Activated CD8-positive, alpha-beta memory T cell treated with anti-CD3 and anti-CD28 coated beads for 4 hours (primary cell): ENCODE measurements around the gene CYP24A1.

ENCODE experiments used
- DNase-seq, 2 donors: peaks; one replicate each; pipeline ENCODE4 v3.0.0-alpha.2; 2020; ENCODE audit warnings: low read depth in 2 of 2

The CYP24A1 gene

DNA sequence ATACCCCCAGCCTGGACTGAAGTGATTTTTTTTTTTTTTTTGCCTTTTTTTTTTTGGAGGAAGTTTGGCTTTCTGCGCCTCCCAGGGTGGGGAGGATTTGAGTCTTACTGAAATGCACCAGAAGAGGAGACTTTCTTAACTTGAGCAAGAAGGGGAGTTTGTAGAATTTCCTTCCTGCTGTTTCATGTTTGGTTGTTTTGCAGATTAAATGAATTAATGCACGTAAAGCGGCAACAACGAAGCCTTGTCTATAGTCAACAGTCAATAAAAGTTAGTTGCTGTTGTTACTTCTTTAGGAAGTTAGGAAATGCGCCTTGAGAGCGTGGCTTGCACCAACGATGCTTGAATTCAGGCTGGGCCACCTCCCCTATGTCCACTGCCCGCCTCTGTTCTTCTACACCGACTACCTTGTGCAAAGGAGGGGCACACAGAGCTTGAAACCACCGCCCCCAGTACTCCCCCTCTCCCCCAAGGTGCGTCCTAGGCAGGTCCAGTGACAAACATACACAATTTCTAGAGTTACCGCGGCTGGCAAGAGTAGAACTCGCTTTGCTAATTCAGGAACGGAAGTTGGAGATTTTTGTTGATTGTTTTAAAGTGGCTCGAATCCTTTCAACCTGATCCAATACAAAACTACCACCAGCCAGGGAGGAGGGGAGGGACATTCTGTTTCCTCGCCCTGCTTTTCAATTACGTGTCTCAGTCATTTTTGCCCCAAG lies 830 bp upstream of the CYP24A1 start:
- no peak for DNase-seq

DNA sequence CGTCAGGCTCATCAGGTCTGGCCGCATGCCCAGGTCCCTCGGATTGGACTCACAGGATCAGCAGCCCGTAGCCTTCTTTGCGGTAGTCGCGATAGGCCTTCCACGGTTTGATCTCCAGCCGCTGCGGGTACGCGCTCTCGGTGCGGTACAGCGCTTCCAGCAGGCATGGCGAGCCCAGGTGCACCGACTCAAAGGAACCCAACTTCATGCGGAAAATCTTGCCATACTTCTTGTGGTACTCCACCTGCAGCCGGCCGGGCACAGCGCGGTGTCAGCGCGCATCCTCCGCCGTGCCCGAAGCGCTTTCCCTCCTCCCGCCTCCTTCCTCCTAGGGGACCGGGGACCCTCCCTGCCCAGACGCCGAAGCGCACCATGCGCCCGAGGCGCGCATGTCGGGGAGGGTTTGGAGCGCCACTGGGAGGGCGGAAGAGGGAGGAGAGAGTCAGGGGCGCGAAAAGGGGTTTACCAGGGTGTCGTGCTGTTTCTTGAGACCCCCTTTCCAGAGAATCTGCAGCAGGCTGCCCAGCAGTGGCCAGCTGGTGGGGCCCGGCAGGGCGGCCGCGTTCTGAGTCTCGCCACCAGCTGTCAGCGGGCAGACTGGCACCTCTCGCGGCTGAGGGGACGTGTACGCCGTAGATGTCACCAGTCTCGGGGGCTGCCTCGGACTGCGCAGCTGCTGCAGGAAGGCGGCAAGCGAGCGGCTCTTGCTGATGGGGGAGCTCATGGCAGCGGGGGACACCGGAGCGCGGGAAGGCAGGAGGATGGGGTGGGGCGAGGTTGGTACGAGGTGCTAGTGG lies 732 bp downstream of the CYP24A1 start:
- DNase-seq = no peak

DNA sequence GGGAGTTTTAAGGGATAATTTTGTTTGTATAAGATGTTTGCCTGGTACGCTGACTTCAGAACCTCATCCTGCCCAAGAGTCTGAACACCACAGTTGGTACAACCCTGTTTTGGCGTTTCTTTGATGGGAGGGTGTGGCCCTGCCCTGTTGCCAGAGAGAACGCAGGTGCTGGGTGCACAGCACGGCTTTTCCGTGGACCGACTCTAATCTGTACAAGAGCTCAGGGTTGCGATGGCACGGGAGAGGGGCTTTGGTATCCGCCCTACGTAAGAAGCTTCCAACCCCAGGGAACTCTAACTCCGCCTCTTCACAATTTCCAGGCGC lies 1.3 kb downstream of the CYP24A1 start:
- DNase-seq = no peak

DNA sequence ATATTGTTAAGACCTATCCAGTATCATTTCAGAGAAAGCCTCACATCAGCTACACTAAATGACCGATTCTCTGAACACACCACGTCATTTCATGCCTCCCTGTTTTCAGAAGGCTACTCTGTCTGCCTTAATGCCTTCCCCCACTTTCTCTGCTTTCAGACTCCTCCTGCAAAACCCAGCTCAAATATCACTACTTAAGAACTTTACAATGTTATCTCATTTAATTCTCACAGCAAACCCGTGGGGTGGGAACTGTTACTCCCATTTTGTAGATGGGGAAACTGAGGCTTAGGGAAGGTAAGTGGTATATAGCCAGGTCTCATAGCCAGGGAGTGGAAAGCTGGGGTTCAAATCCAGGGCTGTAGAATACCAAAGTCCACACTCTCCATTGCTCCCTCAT lies 2.8 kb downstream of the CYP24A1 start:
- no peak for DNase-seq

DNA sequence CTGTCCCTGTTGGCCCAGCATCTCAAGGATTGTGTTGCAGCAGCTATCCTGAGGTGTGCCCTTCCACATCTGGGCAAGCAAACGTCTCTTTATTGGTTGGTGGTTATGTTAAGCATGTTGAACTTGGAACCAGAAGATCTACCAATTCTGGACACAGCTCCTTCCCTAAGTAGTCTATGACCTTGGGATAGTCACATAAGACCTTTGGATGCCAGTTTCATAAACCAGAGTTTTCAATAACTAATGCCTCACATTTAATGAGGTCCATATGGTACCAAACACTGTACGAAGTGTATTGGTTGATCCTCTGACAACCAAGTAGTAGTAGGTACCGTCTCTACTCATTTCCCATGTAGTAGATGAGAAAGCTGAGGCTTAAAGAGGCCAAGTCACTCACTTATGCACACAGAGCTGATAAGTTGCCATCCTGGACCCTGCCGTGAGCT lies 3.7 kb downstream of the CYP24A1 start:
- DNase-seq = no peak

DNA sequence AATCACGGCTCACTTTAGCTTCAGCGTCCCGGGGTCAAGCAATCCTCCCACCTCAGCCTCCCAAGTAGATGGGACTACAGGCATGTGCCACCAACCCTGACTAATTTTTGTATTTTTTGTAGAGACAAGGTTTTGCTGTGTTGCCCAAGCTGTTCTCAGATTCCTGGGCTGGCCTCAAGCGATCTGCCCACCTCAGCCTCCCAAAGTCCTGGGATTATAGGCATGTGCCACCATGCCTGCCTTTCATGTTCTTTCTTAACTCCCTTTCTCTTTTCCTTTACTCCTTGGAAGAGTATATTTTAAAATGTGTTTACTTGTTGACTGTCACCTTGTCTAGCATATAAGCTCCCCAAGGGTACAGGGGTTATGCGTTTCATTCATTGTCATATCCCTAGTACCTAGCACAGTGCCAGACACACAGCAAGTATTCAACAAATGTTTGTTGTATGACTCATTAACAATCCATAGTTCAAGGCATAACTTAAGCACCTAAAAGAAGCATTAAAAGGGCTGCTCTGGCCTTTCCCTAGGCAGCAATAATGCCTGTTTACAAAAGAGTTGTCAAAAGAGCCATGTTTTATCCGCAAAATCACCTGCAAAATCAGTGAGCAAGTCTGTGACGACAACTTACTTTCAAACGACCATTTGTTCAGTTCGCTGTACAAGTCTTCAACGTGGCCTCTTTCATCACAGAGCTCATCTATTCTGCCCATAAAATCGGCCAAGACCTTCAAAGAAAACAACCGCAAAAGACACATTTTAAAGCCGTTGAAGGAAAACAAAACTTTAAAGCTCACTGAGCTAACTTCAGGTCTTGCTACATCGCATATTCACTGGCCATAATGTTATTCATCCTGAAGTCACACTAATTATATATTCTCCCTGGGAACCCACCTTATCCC lies 4.6 kb downstream of the CYP24A1 start:
- DNase-seq = no peak

DNA sequence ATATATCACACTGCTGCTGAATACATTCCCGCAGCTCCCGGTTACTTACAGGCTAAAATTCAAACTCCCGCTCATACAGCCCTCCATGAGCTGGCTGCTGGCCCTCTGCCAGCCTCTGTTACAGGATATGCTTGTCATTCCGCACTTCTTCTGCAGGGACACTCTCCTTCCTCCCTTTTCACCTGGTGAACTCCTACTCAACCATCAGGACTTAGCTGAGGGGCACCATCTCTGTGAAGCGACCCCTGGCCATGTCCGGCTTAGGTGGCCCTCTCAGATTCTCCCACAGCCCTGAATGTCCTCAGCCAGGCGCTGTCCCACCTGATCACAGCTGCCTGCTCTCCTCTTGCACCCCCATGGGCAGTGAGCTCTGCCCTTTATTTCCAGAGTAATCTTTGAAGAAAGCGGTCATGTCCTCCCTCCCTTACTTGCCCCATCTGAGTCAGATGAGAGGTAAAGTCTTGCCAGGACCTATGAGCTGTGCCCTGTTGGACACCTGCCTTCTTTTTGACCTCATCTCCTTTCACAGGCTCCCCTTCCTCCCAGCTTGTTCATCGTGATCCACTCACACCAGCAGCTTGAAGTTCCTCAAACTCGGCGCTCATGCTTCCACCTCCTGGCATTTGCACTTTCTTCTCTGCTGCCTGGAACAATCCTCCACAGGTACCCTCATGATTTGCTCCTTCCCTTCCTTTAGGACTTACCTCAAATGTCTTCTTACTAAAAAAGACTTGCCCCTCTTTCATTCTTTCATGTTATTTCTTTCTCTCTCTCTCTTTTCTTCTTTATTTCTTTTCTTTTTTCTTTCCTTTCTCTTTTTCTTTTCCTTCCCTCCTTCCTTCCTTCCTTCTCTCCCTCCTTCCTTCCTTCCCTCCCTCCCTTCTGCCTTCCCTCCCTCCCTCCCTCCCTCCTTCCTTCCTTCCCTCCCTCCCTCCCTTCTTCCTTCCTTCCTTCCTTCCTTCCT lies 5.6 kb downstream of the CYP24A1 start:
- no peak for DNase-seq

DNA sequence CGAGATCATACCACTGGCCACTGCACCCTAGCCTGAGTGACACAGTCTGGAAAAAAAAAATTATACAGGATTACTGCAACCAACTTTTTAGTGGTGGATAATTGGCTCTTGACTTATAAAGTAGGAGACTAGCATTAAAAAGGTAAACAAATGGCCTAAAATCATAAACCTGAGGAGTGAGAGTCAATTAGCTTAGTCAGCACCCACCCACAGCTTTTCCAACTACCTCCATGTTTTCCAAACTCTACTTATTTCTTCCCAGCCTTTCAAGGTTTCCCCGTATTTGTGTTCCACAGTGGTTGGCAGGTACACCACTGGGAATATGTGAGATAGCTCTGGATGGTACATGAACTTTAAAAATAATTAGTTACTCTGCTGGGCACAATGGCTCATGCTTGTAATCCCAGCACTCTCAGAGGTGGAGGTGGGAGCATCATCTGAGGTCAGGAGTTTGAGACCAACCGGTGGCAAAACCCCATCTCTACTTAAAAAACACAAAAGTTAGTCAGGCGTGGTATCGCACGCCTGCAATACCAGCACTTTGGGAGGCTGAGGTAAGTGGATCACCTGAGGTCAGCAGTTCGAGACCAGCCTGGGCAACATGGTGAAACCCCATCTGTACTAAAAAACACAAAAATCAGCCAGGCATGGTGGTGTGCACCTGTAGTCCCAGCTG lies 6.7 kb downstream of the CYP24A1 start:
- no peak for DNase-seq

DNA sequence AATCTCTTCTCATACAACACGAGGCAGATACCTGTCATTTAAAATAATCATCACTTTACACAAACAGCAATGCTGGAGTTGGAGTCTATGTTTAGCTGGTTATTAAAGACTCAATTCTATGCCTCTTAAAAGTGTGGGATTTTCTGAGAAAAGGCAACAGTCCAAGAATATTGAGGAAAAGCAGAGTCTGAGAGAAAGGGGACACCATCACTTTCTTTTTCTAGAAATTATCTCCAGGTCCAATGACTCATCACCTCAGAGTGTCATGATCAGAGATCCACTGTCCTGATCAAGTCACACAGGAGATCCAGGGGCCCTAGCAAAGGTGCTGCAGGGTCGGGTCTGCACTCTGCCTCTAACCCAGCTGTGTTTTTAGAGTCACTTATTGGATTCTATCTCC lies 8.0 kb downstream of the CYP24A1 start:
- DNase-seq = no peak

DNA sequence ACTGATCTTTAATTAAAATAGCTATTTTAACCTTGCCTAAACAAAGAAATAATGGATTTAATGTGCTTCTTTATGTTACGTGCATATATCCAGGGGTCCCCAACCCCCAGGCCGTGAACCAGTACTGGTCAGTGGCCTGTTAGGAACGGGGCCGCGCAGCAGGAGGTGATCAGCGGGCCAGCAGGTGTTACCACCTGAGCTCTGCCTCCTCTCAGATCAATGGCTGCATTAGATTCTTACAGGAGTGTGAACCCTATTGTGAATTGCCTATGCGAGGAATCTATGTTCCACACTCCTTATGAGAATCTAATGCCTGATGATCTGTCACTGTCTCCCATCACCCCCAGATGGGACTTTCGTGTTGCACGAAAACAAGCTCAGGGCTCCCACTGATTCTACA lies 8.8 kb downstream of the CYP24A1 start:
- no peak for DNase-seq

DNA sequence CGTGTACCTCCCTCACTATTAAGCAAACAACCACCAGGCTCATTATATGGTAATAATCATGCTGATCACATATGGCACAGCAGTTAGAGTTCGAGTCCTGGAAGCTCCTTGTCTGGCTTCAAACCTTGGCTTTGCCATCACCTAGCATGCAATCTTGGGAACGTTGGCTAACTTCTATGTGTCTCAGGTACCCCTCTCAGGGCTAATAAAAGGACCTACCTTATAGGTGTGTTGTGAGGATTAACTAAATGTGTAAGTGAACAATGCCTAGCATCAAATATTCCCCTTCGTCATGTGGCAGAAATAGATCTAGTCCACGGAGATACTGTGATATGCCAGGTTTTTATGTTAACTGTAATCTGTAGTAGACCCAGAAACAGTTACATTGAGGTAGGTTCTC lies 10.4 kb downstream of the CYP24A1 start:
- DNase-seq = no peak

DNA sequence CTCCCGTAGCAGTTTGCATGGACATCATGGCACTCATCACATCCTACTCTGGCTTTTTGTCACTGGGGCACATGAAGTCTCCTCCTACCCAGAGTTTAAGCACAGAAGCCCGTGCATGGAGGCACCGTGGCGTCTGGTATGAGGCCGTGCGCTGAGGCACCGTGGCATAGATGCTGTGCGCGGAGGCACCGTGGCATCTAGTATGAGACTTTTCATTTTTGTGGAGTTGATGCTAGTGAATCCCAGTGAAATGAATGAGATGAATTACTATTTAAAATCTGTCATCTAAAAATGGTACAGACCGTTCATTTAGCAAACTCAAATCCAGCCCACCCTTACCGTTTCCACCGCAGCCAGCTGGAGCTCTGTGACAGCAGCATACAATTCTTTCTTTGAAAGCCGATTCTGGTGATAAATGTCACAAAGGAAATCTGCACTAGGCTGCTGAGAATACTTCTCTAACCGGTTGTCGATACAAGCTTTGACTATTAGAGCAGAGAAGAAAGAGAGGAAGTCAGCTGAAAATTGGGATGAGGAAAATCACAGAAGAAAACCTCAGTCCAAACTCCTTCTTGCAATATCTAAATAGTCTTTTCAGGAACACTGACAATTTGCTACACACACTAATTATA lies 11.3 kb downstream of the CYP24A1 start:
- no peak for DNase-seq

DNA sequence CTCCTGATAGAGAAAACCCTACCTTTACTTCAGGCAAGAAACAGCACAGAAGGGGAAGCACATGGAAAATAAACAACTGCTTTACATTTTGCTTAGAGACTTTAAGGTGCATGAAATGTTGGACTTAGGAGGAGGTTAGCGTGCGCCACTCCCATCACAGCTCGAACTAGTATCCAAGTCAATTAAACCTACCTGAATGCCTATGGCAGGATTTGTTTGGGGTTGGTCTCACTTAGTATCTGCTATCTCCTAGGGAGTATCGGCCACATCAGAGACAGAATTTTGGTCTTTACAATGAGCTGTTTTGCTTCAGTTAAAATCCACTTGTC lies 12.0 kb downstream of the CYP24A1 start:
- DNase-seq = no peak

DNA sequence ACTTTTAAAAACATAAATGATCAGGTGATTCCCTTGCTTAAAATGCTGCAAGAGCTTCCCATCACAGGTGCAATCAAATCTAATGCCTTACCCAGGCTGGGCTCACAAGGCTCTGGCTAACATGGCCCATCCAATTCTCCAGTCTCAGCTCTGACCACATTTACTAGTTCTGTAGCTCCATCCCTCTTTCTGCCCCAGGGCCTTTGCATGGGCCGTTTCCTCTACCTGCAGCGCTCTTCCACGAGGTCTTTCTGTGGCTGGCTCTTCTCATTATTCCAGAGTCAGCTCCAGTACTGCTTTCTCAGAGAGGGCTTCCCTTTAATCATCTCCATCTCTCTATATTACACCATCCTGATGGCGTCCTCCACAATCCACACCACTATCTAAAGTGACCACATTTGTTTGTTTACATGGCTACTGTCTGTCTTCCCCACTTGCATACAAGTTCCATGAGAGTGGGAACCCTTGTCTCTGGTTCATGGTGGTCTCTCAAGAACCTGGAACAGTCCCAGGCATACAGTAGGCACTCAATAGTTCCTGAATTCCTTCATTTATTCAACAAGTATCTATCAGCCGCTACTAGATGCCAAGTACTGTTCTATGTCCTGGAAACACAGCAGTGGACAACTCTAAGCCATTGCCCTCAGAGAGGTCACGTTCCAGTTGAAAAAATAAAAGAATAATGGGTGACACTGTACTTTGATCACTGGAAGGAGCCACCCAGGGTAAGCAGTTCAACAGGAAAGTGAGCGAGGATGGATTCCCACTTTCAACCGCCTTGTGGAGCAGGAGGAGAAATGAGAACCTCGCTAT lies 12.6 kb downstream of the CYP24A1 start:
- no peak for DNase-seq

DNA sequence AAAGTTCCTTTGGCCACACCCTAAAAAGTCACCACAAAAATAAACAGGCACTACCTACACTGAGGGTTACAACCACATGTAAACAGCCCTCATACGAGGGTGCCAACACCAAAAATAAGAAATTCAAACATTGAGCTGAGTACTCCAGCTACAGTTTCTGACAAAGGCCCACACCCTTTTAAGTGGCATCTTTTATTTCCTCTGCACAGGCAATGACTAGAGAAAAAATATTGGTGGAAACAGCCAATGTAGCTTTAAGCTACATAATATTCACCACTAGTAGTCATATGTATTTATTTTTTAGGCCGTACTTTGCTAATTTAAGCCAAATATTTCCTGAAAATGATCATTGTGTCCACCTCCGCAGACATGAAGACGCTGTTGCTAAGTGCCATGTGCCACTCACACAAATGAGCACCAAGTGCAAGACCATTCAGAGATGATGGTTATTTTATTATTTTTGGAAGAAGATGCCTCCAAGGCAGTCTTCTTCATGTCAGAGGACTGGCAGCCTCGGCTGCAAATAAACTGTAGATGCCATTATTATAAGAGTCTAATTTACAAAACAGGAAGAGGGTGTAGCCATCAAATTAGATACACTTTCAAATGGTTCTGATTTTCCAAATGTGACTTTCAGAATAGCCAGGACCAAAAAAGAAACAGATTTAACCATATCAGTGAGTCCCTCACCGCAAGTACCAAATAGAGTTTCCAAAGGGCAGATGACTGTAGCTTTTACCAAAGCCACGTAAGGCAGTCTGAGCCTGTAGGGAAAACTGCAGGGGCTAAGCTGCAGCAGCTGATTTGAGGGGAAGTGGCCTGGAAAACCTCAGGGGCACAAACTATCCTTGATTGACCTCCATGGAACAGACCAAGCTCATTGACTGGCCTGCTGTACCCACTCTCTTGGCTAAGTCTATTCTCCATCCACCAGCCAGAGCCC lies 13.4 kb downstream of the CYP24A1 start:
- no peak for DNase-seq

DNA sequence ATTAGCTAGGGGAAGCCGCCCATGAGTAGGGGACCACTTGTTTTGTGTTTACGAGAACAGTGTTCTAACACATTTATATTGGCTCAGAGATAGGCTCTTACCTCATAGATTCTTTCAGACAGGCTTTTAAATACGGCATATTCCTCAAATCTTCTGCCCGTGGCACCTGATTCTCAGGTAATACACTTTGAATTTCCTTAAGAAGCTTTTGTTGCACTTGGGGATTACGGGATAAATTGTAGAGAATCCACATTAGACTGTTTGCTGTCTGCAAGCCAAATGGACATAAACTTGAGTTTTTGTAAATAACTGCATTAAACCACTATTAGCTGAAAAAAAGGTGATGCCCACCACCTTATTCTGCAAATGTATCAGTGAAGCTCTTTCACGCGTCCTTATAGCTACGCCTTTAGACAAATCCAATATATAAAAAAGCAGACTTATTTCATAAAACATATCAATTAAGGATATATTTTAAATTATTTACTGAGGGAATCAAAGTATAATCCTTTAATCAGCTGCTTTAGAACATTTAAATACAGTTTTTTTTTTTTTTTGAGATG lies 14.8 kb downstream of the CYP24A1 start:
- no peak for DNase-seq

DNA sequence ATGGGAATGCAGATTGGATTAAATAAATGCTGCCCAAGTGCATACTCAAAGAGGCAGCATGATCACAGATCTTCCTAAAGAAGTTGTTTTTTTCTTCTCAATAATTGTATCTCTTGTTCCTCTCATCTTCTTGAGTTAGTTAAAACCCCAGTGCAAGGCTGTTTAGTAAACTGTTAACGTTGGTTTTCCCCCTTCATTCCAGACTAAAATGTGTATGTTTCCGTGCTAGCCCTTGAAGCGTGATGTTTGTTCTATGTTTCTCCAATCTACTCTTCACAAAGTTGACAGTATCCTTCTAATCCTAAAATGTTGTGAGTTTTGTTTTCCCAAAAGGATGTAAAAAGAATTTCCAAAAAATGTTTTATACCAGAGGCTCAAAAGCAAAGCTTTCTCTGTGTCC lies 15.6 kb downstream of the CYP24A1 start:
- DNase-seq = no peak
